Measurements from ENCODE around the gene LARP4B.

Gene LARP4B

DNA sequence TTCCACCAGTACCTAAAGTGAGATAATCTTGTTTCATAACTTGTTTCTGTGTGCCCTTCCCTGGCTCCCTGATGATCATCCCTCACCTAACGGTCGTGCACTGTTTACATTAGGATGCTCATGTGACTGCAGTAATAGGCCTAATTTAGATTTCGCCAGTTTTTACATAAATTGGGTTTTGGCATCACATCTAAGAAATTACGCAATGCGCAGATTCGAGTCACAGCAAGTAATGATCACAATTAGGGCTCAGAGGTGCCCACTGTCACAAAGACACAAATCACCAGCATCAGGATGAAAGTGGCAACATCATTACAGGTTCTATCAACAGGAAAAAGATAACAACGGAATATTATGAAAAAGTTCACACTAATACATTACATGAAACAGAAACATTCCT lies 94.7 kb downstream of the LARP4B start:
- DNase-seq (ENCODE audit: low read depth in 2 of 3, low spot score in 2 of 3): no peak

DNA sequence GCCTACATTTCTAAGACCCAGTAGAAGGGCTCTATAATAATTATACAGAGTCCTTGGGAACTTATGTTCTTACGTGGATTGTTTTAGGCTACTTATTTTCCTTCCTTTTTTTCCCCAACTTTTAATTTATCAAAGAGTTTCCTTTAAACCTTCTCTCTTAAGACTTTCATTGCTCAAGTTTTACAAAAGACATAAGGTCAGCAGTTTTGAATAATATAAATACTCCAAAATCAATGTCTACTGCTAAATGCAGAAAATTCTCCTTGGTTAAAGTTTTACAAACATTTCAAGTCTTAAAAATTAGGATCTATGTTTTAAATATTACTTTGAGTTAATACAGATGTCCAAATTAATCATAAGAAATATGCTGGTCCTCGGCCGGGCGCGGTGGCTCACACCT lies 97.0 kb downstream of the LARP4B start:
- no peak for DNase-seq (ENCODE audit: low read depth in 2 of 3, low spot score in 2 of 3)

DNA sequence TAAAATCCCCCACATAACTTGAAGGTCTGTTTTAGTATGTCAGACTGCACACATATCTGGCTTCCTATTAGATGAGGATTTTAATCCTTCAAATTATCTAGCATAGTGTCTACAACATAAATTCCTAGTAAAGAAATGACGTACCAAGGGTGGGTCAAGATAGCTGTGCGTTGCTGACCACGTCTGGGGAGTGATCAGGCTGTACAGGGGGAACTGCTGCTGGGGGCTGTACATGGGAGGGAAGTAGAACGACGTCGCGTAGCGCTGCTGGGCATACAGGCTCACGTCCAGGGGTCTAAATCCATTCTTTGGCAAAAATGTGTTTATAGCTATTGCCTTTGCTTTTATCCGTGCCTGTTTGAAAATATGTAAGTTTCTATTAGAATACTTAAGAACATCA lies 102.3 kb downstream of the LARP4B start:
- DNase-seq (ENCODE audit: low read depth in 2 of 3, low spot score in 2 of 3): no peak

GRCh38 chr10:828191-828590 lies 103.3 kb downstream of the LARP4B start:
- no peak for DNase-seq (ENCODE audit: low read depth in 2 of 3, low spot score in 2 of 3)

- DNase-seq (ENCODE audit: low read depth in 2 of 3, low spot score in 2 of 3): no peak
These were observed 106.6 kb downstream of the LARP4B start for GRCh38 chr10:824946-825345.

GRCh38 chr10:824497-824896 lies 107.0 kb downstream of the LARP4B start:
- no peak for DNase-seq (ENCODE audit: low read depth in 2 of 3, low spot score in 2 of 3)

- DNase-seq (ENCODE audit: low read depth in 2 of 3, low spot score in 2 of 3): no peak
These were observed 108.7 kb downstream of the LARP4B start for GRCh38 chr10:822661-823367.

GRCh38 chr10:822197-822596 lies 109.3 kb downstream of the LARP4B start:
- no peak for DNase-seq (ENCODE audit: low read depth in 2 of 3, low spot score in 2 of 3)

DNA sequence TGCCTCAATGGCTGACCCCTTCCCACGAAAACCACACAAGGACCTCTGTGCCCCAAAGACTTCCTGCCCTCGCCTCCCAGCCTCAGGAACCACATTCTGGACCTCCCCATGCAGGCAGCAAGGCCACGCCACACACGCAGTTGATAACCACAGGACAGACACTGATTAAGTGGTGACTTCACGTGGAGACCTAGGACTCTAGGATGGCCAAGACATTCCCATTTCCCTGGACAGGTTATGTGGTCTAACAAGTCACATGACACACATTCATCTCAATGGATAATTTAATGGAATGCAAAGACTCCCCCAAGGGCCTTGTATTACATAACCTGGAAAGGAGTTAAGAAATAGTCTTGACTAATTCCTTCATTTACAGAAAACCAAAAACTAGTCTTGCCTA lies 110.2 kb downstream of the LARP4B start:
- no peak for DNase-seq (ENCODE audit: low read depth in 2 of 3, low spot score in 2 of 3)

- DNase-seq (ENCODE audit: low read depth in 2 of 3, low spot score in 2 of 3): no peak
These were observed 111.7 kb downstream of the LARP4B start for GRCh38 chr10:819816-820215.

- DNase-seq (ENCODE audit: low read depth in 2 of 3, low spot score in 2 of 3): no peak
These were observed 112.2 kb downstream of the LARP4B start for GRCh38 chr10:819326-819725.

GRCh38 chr10:818526-819220 lies 112.8 kb downstream of the LARP4B start:
- DNase-seq (ENCODE audit: low read depth in 2 of 3, low spot score in 2 of 3): no peak

- DNase-seq (ENCODE audit: low read depth in 2 of 3, low spot score in 2 of 3): no peak
These were observed 113.5 kb downstream of the LARP4B start for GRCh38 chr10:818010-818409.

DNA sequence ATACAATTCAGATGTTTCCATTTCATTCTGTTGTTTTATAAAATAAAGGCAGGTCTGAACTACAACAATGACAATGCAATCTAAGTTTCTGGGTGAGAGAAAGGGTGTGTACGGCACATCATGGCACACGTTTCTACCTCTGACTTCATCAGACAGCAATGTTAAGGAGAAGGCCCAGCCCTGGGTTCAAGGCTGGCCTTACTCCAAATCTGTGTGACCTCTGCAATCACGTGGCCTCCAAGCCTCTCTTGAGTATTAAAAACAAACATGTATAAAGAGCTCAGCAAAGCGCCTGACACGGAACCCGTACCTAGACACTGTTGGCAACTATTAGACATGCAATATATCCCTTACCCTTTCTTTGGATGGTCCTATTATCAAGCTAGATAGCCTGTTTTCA lies 114.1 kb downstream of the LARP4B start:
- DNase-seq (ENCODE audit: low read depth in 2 of 3, low spot score in 2 of 3): no peak

DNA sequence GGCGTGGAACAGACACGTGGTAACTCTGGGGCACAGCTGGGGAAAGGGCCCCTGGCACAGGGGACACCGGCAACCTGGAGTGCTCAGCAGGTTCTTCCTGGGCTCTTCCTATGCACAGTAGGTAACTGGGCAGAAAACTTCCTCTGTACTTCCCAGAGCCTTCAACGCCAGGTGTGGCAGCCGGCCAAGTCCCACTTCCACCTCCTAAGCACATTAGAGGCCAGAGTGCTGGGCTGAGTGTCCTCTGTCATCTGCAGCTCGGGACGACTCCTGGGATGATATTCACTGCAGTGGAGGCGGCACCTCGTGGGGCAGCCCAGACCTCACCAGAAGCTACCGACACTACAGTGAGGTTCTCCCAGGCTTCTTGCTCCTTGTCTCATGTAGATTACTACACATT lies 114.5 kb downstream of the LARP4B start:
- no peak for DNase-seq (ENCODE audit: low read depth in 2 of 3, low spot score in 2 of 3)

GRCh38 chr10:816091-816477 lies 115.4 kb downstream of the LARP4B start:
- no peak for DNase-seq (ENCODE audit: low read depth in 2 of 3, low spot score in 2 of 3)

DNA sequence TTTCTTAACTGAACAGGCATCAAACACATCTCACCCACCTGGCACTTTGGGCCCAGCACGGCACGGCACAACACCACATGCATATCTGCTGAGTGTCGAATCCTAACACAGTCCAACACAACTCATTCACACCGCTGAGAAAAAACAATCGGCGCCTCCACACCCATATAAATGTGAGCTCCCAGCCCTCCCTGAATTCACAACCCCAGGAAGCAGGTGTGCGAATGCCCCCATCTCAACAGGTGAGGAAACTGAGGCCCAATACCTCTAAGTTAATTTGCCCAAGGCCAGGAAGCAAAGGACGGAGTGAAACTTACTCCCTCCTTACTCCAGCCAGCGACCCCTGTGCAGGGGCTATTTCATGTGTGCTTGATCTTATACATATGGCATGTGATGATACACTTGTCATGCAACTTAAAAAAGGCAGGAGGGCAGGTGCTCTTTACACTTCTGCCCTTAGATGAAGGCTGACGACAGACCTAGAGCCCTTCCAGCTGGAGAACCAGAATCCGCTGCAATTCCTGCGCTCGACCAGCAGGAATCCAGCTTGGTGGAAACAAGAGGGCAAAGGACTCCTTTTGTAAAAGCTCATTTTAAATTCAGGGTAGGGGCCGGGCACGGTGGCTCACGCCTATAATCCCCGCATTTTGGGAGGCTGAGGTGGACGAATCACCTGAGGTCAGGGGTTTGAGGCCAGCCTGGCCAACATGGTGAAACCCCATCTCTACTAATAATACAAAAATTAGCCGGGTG lies 116.0 kb downstream of the LARP4B start:
- no peak for DNase-seq (ENCODE audit: low read depth in 2 of 3, low spot score in 2 of 3)

GRCh38 chr10:814536-815302 lies 116.8 kb downstream of the LARP4B start:
- no peak for DNase-seq (ENCODE audit: low read depth in 2 of 3, low spot score in 2 of 3)

DNA sequence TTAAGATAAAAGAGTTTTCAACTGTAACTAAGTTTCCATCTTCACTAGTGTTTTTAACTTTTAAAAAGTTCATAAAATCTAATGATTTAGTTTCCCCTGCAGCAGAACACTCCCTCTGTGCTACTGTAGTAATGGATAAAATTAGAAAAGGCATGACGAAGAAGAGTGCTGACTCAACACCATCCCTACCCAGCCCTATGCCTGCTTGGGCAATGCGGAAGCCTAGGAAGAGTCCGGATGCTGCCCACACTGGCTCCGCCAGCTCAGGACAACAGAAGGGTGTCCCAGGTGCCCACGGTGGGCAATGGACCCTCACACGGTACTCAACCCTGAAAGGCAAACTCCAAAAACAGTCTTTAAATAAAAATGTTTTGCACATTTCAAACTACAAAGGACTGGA lies 118.2 kb downstream of the LARP4B start:
- DNase-seq (ENCODE audit: low read depth in 2 of 3, low spot score in 2 of 3): no peak

DNA sequence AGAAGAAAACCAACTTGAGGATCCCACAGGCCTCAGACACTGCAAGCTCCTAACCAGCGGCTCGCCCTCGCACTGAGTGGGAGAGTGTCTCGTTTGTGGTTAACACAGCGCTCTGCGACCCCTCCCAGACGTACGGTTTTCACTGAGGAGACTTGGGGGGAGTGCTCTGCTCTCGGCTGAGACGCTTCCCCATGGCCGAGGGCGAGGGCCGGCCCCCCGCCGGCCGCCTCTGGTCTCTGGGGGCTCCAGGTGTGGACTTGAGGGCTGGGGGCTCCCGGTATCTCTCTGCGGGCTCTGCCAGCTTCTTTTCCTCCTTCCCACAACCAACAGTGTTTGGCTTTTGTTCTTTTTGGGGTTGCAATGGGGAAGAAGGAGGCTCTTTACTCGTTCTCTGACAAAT lies 118.7 kb downstream of the LARP4B start:
- no peak for DNase-seq (ENCODE audit: low read depth in 2 of 3, low spot score in 2 of 3)

DNA sequence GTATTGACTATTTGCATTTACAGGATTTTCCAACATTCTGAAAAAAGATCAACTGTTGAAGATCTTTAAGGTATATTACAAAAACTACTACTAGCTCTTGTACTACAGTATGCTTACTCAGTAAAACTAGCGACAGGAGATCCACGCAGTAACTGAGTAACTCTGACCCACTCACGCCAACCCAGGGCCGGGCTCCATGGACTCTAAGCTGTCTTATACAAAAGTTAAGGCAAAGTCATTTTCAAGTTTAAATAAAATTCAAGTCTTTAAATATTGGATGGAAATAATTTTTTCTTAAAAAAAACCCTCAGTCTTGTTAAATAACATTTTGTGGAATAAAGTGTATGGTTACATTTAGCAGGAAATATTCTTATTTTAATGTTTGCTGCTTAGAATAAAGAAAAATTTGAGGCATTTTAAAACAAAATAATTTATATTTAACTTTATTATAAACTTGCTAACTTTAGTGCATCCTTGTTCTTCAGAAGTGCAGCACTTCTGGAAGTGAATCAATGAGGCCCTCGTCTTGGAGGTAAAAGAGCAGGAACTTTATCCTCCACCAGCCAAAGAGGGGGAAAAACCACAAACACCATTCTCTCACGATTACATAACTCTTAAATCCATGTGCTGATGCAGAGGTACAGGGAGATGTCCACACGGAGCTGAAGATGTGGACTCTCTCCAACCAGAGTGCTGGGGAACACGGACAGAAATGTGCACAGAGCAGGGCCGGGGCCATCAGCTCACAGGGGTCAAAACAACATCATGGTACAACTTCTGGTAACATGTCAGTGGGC lies 119.9 kb downstream of the LARP4B start:
- DNase-seq (ENCODE audit: low read depth in 2 of 3, low spot score in 2 of 3): no peak

Measured in activated CD8-positive, alpha-beta memory T cell treated with anti-CD3 and anti-CD28 coated beads for 48 hours (primary cell).